DND-41 (cell line): ENCODE results near the gene CNIH1.

Source experiments
- CTCF ChIP-seq: IDR thresholded peaks from 2 replicates; pipeline ENCODE4 v1.5.1; 2012; ENCODE audit warnings: borderline replicate concordance, low read length, moderate library complexity, mild to moderate bottlenecking; ENCODE audit not compliant: poor library complexity, severe bottlenecking; ENCODE audit errors: extremely low read depth
- EZH2 ChIP-seq: IDR thresholded peaks from 3 replicates; pipeline ENCODE4 v1.6.1; 2012; ENCODE audit warnings: borderline replicate concordance, low read depth, mild to moderate bottlenecking, moderate library complexity, low read length, inconsistent platforms; ENCODE audit not compliant: severe bottlenecking

DNA sequence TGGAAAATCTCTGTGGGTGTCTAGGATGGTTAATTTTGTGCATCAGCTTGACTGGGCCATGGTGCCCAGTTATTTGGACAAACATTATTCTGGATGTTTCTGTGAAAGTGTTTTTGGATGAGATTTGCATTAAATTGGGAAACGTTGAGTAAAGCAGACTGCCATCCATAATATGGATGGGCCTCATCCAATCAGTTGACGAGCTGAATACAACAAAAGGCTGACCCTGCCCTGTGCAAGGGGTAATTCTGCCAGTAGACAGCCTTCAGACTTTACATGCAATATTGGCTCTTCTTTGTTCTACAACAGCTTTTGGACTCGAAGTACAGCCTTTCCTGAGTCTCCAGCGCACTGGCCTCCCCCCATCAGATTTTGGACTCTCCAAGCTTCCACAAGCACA, 45.9 kb downstream of the CNIH1 start:
- TF ChIP-seq CTCF, result no peak
- no peak for TF ChIP-seq EZH2
